Ascending aorta (tissue), 2 donors: ENCODE measurements around the gene SRGAP1. TPM values are rescaled to one million over a fixed set of nuclear protein-coding genes. Genes with fewer than 3 reads are reported as not detected.

Experiments
- DNase-seq, 2 donors: peaks; one replicate each; pipeline ENCODE4 v3.0.0-alpha.2; 2019; ENCODE audit warnings: low spot score in 2 of 2
- H3K27ac ChIP-seq, 2 donors: fragments of 200-600 bp; sonication (generic); one replicate each; pipeline ENCODE4 v1.5.1; 2016 to 2017; ENCODE audit warnings: mild to moderate bottlenecking in 1 of 2
- H3K27me3 ChIP-seq: fragments of 200-600 bp; sonication (generic); one replicate; pipeline ENCODE4 v1.5.1; 2017
- H3K36me3 ChIP-seq, 2 donors: fragments of 200-600 bp; sonication (generic); one replicate each; pipeline ENCODE4 v1.5.1; 2016
- H3K4me1 ChIP-seq, 2 donors: fragments of 200-600 bp; sonication (generic); one replicate each; pipeline ENCODE4 v1.5.1; 2016 to 2017; ENCODE audit warnings: mild to moderate bottlenecking in 1 of 2
- H3K4me3 ChIP-seq, 2 donors: fragments of 200-600 bp; sonication (generic); one replicate each; pipeline ENCODE4 v1.5.1; 2016 to 2017; ENCODE audit warnings: mild to moderate bottlenecking in 1 of 2
- H3K9me3 ChIP-seq, 2 donors: fragments of 200-600 bp; sonication (generic); one replicate each; pipeline ENCODE4 v1.5.1; 2016
- CTCF ChIP-seq, 3 experiments: fragments of 200-600 bp in 2 of 3; fragments of 450-650 bp in 1 of 3; sonication (generic) in 2 of 3; IDR thresholded peaks; one replicate each; pipeline ENCODE4 v1.5.1; 2016 to 2019; ENCODE audit warnings: antibody characterized with exemption in 3 of 3, mild to moderate bottlenecking in 1 of 3, moderate library complexity in 1 of 3
- intact Hi-C: fragments of 100-400 bp; cut with DNase I; formaldehyde crosslinking; loops from one replicate; pipeline ENCODE4 v1.15.1; 2023
- total RNA-seq: library from RNA; depleted of rRNA; stranded (reverse); fragments of >200 nt; gene quantifications from one replicate; pipeline ENCODE4 v1.1.0, GENCODE V29; 2016

SRGAP1 gene
- total RNA-seq, 1 donor from 2014 or later: 5.5 TPM

GRCh38 chr12:63893170-63893569, 48.7 kb downstream of the SRGAP1 start:
- no peaks in the 10 kb centered on the region for H3K36me3 ChIP-seq
- H3K27me3 ChIP-seq: no peaks in the 10 kb centered on the region
- intact Hi-C loops: no loop called here
- no peak overlapping the region for H3K4me3 ChIP-seq
- no peak for DNase-seq
- no peaks in the 10 kb centered on the region for H3K4me1 ChIP-seq
- H3K27ac ChIP-seq: no peak overlapping the region
- no peaks in the 10 kb centered on the region for H3K9me3 ChIP-seq
- no peak for TF ChIP-seq CTCF (IDR thresholded peaks at IDR 0.05)

- no peak overlapping the region for H3K4me3 ChIP-seq
- TF ChIP-seq CTCF (IDR thresholded peaks at IDR 0.05): no peak
- DNase-seq: no peak
- H3K27me3 ChIP-seq: no peaks in the 10 kb centered on the region
- H3K36me3 ChIP-seq: no peaks in the 10 kb centered on the region
- H3K9me3 ChIP-seq: no peaks in the 10 kb centered on the region
- H3K27ac ChIP-seq: no peak overlapping the region
- intact Hi-C loops: no loop called here
- H3K4me1 ChIP-seq: no peaks in the 10 kb centered on the region
These were observed 49.6 kb downstream of the SRGAP1 start for GRCh38 chr12:63894132-63894531.

- Histone ChIP-seq H3K9me3 (no peaks in the 10 kb centered on the region), H3K36me3 (no peaks in the 10 kb centered on the region), H3K4me3 (no peak overlapping the region), H3K27me3 (no peaks in the 10 kb centered on the region), H3K27ac (no peak overlapping the region), H3K4me1 (no peaks in the 10 kb centered on the region)
- intact Hi-C loops: no loop called here
- no peak for TF ChIP-seq CTCF (IDR thresholded peaks at IDR 0.05)
- DNase-seq: no peak
These were observed 51.3 kb downstream of the SRGAP1 start for GRCh38 chr12:63895841-63896240.

GRCh38 chr12:63897931-63898330, 53.4 kb downstream of the SRGAP1 start:
- intact Hi-C loops: no loop called here
- no peaks in the 10 kb centered on the region for H3K36me3 ChIP-seq
- H3K4me3 ChIP-seq: no peak overlapping the region
- no peak for DNase-seq
- no peaks in the 10 kb centered on the region for H3K27me3 ChIP-seq
- no peak overlapping the region for H3K27ac ChIP-seq
- TF ChIP-seq CTCF (IDR thresholded peaks at IDR 0.05): no peak
- no peaks in the 10 kb centered on the region for H3K4me1 ChIP-seq
- H3K9me3 ChIP-seq: no peaks in the 10 kb centered on the region

GRCh38 chr12:63898764-63899337, 54.4 kb downstream of the SRGAP1 start:
- H3K9me3 ChIP-seq: no peaks in the 10 kb centered on the region
- TF ChIP-seq CTCF (IDR thresholded peaks at IDR 0.05): no peak
- H3K36me3 ChIP-seq: no peaks in the 10 kb centered on the region
- intact Hi-C loops: no loop called here
- no peaks in the 10 kb centered on the region for H3K4me1 ChIP-seq
- no peak overlapping the region for H3K4me3 ChIP-seq
- no peak for DNase-seq
- no peaks in the 10 kb centered on the region for H3K27me3 ChIP-seq
- H3K27ac ChIP-seq: no peak overlapping the region

GRCh38 chr12:63899396-63899795, 54.9 kb downstream of the SRGAP1 start:
- intact Hi-C loops: no loop called here
- H3K27me3 ChIP-seq: no peaks in the 10 kb centered on the region
- no peaks in the 10 kb centered on the region for H3K9me3 ChIP-seq
- DNase-seq: no peak
- no peak overlapping the region for H3K27ac ChIP-seq
- no peak overlapping the region for H3K4me3 ChIP-seq
- no peaks in the 10 kb centered on the region for H3K4me1 ChIP-seq
- TF ChIP-seq CTCF (IDR thresholded peaks at IDR 0.05): no peak
- no peaks in the 10 kb centered on the region for H3K36me3 ChIP-seq
